Measurements from ENCODE around the gene NTS. TPM values are rescaled to one million over a fixed set of nuclear protein-coding genes. Genes with fewer than 3 reads are reported as not detected.

NTS gene
- total and polyA plus RNA-seq, 9 donors: 0.15 to 11.7 (median 0.88) TPM; not detected in 3

DNA sequence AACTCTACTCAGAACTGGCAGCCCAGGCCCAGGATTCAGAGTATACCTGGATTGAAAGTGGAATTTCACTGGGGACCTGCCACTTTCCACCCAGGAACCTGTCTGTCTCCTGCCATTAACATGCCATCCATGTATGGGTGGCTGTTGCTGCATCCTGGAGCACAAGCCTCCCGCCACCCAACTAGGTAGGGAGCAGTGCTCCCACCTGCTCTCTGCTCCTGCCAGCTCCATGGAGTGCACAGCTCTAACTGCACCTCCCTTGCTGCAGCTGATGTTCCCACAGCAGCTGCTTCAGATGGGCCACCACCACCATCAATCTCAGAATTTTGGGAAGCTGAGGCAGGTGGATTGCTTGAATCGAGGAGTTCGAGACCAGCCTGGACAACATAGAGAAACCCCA, 17.1 kb upstream of the NTS start:
- Histone ChIP-seq H3K36me3 (no peaks in the 10 kb centered on the region), H3K9me3 (no peaks in the 10 kb centered on the region), H3K27me3 (no peaks in the 10 kb centered on the region), H3K4me3 (no peak overlapping the region), H3K27ac (no peak overlapping the region), H3K4me1 (ENCODE audit: insufficient read depth) (no peaks in the 10 kb centered on the region)
- TF ChIP-seq EP300 (IDR thresholded peaks at IDR 0.05) (no peak), POLR2A (IDR thresholded peaks at IDR 0.05) (no peak)
- TF ChIP-seq, protein P1, sequence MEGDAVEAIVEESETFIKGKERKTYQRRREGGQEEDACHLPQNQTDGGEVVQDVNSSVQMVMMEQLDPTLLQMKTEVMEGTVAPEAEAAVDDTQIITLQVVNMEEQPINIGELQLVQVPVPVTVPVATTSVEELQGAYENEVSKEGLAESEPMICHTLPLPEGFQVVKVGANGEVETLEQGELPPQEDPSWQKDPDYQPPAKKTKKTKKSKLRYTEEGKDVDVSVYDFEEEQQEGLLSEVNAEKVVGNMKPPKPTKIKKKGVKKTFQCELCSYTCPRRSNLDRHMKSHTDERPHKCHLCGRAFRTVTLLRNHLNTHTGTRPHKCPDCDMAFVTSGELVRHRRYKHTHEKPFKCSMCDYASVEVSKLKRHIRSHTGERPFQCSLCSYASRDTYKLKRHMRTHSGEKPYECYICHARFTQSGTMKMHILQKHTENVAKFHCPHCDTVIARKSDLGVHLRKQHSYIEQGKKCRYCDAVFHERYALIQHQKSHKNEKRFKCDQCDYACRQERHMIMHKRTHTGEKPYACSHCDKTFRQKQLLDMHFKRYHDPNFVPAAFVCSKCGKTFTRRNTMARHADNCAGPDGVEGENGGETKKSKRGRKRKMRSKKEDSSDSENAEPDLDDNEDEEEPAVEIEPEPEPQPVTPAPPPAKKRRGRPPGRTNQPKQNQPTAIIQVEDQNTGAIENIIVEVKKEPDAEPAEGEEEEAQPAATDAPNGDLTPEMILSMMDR (IDR thresholded peaks at IDR 0.05): no peak
- no peak for DNase-seq
- WGBS, 3 donors: 79 to 94% (median 91%) methylated on average over 3 of the region's 3 CpGs
- intact Hi-C loops (cut with DNase I): no loop called here

DNA sequence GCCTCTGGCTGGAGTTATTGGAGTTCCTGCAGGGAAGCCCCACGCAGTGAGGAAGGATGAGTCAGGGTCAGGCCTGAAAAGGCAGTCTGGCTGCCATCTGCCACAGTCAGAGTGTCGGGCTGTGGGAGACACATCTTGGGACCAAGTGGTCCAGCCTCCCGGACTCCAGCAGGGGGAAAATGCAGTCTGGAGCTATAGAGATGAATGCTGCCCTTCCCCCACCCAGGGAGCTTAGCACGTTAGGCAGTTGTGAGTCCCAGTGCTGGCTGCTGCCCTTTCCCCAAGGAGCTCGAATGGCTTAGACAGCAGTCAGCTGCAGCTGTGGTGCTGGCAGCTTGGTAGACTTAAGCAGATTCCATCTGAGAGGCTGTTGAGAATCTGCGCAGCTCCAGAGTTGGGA, 8.2 kb upstream of the NTS start:
- Histone ChIP-seq H3K36me3 (no peaks in the 10 kb centered on the region), H3K27me3 (no peaks in the 10 kb centered on the region), H3K4me1 (ENCODE audit: insufficient read depth) (no peaks in the 10 kb centered on the region), H3K27ac (no peak overlapping the region), H3K4me3 (no peak overlapping the region), H3K9me3 (no peaks in the 10 kb centered on the region)
- WGBS, 3 donors: 77 to 86% (median 83%) methylated on average over 5 to 6 of the region's 6 CpGs
- DNase-seq: no peak
- TF ChIP-seq EP300 (IDR thresholded peaks at IDR 0.05) (no peak), POLR2A (IDR thresholded peaks at IDR 0.05) (no peak)
- TF ChIP-seq, protein P1 (IDR thresholded peaks at IDR 0.05): no peak
- intact Hi-C loops (cut with DNase I): loop anchor here (5.0 to 10.0 kb wide), 4 partner anchors 289 to 401 kb away; no protein-coding TSS in a partner anchor

DNA sequence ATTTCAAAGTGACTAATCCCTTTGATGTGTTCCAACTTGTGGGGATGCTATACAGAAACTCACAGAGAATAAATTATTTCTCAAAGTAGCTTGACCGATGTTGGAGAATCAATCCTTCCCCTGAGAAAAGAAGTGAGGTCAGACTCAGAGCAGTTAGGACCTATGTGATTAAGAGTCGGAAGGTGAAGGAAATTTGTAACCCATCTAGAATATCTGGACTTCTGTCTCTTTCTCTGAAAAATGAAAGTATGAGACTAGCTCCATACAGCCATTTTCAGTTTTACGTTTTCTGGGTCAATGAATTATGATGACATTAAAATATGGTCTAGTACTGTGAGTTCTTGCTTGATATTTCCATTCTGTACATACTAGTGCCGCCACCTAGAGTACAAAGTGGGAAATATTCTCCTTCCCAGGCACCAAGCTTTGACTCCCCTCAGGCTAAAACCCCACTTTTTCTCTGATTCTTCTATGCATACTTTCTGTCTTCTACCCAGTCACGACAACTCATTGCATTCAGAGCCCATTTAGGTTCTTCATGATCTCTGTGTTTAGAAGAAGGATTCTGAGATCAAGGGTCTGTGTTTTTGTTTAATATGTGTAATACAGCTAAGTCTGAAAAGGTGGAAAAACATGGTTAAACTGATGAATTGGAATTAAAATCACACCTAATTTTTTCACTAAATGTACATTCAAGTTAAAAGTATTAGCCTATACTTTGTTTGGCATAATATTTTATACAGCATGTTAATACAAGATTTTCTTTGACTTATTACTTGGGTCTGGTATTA, 6.9 kb upstream of the NTS start:
- Histone ChIP-seq H3K36me3 (no peaks in the 10 kb centered on the region), H3K9me3 (no peaks in the 10 kb centered on the region), H3K27ac (no peak overlapping the region), H3K4me3 (no peak overlapping the region), H3K27me3 (no peaks in the 10 kb centered on the region), H3K4me1 (ENCODE audit: insufficient read depth) (no peaks in the 10 kb centered on the region)
- DNase-seq: no peak
- TF ChIP-seq POLR2A (IDR thresholded peaks at IDR 0.05) (no peak), EP300 (IDR thresholded peaks at IDR 0.05) (no peak)
- TF ChIP-seq, protein P1 (IDR thresholded peaks at IDR 0.05): peak in 2 of 3 donors; percentile 55 to 67
- intact Hi-C loops (cut with DNase I): loop anchor here (5.0 to 10.0 kb wide), 4 partner anchors 290 to 402 kb away; no protein-coding TSS in a partner anchor
- 23 to 27% (median 25%) methylated on average over 5 of the region's 5 CpGs for WGBS, 3 donors

DNA sequence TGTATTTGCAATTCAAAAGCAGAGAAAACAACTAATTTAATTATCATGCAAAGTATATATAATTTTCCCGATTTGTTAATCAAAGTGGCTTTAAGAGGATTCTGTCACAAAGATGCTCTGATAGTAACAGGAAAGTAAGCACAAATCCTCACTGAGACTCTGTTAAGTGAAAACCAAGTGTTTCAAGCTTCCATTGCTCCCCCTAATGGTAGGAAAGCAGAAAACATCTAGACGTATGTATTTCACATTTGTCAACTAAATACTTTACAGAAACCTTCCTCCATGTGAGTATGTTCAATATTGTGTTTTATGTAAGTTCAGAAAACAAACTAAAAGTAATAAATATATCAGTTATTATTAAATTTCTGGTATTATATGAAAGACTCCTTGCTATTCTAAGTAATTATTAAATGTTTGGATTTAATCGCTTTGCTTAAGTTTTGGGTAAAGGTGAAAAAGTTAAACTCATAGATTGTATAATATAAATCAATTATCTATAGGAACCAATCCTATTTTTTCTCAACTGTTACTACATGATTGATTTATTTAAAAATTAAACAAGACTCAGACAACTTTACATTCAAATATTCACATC, 1.5 kb upstream of the NTS start:
- TF ChIP-seq, protein P1 (IDR thresholded peaks at IDR 0.05): peak in 2 of 3 donors; percentile 25 to 27
- TF ChIP-seq EP300 (IDR thresholded peaks at IDR 0.05) (no peak), POLR2A (IDR thresholded peaks at IDR 0.05) (no peak)
- WGBS, 3 donors: 31 to 32% (median 32%) methylated on average over 3 of the region's 3 CpGs
- intact Hi-C loops (cut with DNase I): no loop called here

More for the DNA sequence above, 1.5 kb upstream of the NTS start:
- H3K9me3 ChIP-seq: no peaks in the 10 kb centered on the region
- H3K4me1 ChIP-seq (ENCODE audit: insufficient read depth): no peaks in the 10 kb centered on the region
- no peak for DNase-seq
- no peak overlapping the region for H3K4me3 ChIP-seq
- no peaks in the 10 kb centered on the region for H3K36me3 ChIP-seq
- no peak overlapping the region for H3K27ac ChIP-seq
- no peaks in the 10 kb centered on the region for H3K27me3 ChIP-seq

Data from ovary (tissue), 9 donors.